ENCODE measurements around the gene CDH6.
"Not testable (repeated sequence)": the region's sequence is repeated elsewhere in the genome, so short reads cannot be mapped to it uniquely, and the experiment has no call there.

Gene CDH6

GRCh38 chr5:31333475-31333874 is 140.0 kb downstream of the CDH6 start:
- no peak for FAIRE-seq

GRCh38 chr5:31334061-31334860 is 140.8 kb downstream of the CDH6 start:
- no peak for FAIRE-seq

GRCh38 chr5:31335456-31335855 is 142.0 kb downstream of the CDH6 start:
- no peak for FAIRE-seq

- no peak for FAIRE-seq
Observed at GRCh38 chr5:31343946-31344345, 150.5 kb downstream of the CDH6 start.

GRCh38 chr5:31346896-31347551 is 153.5 kb downstream of the CDH6 start:
- FAIRE-seq = no peak

GRCh38 chr5:31347552-31347905 is 154.0 kb downstream of the CDH6 start:
- FAIRE-seq = no peak

GRCh38 chr5:31350395-31350794 is 156.9 kb downstream of the CDH6 start:
- no peak for FAIRE-seq

GRCh38 chr5:31355337-31355736 is 161.9 kb downstream of the CDH6 start:
- FAIRE-seq = no peak

- no peak for FAIRE-seq
Observed at GRCh38 chr5:31357038-31357437, 163.6 kb downstream of the CDH6 start.

GRCh38 chr5:31359839-31360238 is 166.4 kb downstream of the CDH6 start:
- FAIRE-seq = no peak

- no peak for FAIRE-seq
Observed at GRCh38 chr5:31361234-31361633, 167.7 kb downstream of the CDH6 start.

- not testable (repeated sequence) for FAIRE-seq
Observed at GRCh38 chr5:31361704-31362528, 168.4 kb downstream of the CDH6 start.

GRCh38 chr5:31362529-31362900 is 169.0 kb downstream of the CDH6 start:
- no peak for FAIRE-seq

- FAIRE-seq = no peak
Observed at GRCh38 chr5:31362931-31363568, 169.6 kb downstream of the CDH6 start.

- FAIRE-seq = no peak
Observed at GRCh38 chr5:31364881-31365636, 171.6 kb downstream of the CDH6 start.

- FAIRE-seq = no peak
Observed at GRCh38 chr5:31365776-31366175, 172.3 kb downstream of the CDH6 start.

GRCh38 chr5:31366941-31367340 is 173.5 kb downstream of the CDH6 start:
- no peak for FAIRE-seq

- no peak for FAIRE-seq
Observed at GRCh38 chr5:31372124-31372523, 178.6 kb downstream of the CDH6 start.

- no peak for FAIRE-seq
Observed at GRCh38 chr5:31375999-31376720, 182.7 kb downstream of the CDH6 start.

GRCh38 chr5:31377274-31377946 is 183.9 kb downstream of the CDH6 start:
- no peak for FAIRE-seq

- no peak for FAIRE-seq
Observed at GRCh38 chr5:31378136-31378535, 184.7 kb downstream of the CDH6 start.

All from colon (tissue), 2 donors.